ENCODE results near the gene CPNE4.
"Not testable (repeated sequence)": the region's sequence is repeated elsewhere in the genome, so short reads cannot be mapped to it uniquely, and the experiment has no call there.

Gene CPNE4

DNA sequence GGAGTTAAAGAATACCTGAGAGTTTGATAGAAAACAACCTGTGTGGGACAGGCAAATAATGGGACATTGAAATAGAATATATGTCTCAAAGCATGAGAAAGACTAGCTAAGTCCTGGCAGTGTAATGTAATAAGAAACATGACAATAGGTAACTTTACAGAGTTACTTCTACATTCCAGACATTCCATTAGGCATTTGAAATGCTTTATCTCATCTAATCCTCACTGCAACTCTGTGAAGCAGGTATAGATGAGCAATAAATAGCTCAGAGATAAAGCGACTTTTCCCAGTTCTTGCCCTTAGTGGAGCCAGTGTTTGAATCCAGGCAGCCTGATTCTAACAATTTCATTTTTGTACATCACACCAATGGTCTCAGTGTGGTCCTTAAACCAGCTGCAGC lies 76.8 kb downstream of the CPNE4 start:
- no peak for DNase-seq

DNA sequence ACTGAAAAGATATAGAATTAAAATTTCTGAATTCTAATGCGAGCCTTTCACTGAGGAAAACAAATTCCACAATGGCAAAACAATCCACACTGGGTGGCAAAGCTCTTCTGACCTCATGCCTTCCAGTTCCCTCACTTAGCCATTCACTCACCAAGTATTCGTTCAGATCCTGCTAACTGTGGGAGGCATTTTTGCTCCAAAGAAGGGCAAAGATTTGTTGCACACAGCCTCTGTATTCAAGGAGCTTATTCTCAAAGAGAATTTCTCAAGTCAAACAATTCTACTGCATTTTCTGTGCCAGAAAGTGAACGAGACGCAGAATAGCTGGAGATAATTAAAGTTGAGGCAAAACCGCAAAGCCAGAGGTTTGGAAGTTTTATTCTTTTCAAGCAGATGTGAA lies 77.3 kb downstream of the CPNE4 start:
- no peak for DNase-seq

DNA sequence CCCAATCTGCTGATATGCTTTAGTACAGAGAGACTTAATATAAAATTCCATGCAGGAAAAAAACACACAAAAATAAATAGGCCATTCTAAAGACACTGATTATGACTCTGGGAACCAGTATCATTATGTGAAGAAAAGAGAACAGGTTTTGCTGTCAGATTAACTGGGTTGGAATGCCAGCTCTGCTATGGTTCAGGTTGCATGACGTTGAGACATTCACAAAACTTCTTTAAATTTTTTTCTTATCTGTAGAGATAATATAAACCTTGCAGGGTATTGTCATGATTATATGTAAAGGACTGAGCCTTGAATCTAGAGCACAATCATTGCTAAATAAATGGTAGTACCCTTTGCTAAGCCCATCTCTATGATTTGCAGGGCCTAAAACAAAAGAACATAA lies 86.0 kb downstream of the CPNE4 start:
- DNase-seq = no peak

DNA sequence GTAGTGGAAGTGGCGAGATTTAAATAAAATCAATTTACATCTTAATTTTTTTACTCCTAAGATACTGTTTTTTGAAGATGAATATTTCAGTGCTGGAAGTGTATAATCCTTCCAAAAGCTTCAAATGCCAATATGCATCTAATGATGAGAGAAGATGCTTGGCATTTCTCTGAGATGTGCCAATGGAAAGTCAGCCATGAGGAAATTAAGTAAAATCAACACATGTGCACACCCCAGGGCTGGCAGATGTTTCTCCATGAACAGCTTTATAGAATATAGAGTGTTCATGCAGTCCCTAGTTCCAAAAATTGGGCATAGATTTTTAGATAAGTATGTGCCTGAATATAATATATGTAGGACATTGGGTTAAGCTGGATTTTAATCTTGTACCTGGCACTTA lies 90.1 kb downstream of the CPNE4 start:
- no peak for DNase-seq

DNA sequence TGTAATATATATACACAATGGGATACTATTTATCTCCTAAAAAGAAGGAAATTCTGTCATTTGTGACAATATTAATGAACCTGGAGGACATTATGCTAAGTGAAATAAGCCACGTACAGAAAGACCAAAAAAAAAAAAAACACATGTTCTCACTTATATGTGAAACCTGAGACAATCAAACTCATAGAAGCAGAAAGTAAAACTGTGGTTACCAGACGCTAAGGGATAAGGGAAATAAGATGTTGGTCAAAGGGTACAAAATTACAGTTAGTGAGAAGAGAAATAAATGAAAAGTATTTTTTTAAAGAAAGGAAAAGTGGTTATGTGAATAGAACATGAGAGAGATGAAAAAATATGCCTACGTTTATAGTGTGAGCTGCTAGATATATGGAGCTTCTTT lies 101.1 kb downstream of the CPNE4 start:
- no peak for DNase-seq

DNA sequence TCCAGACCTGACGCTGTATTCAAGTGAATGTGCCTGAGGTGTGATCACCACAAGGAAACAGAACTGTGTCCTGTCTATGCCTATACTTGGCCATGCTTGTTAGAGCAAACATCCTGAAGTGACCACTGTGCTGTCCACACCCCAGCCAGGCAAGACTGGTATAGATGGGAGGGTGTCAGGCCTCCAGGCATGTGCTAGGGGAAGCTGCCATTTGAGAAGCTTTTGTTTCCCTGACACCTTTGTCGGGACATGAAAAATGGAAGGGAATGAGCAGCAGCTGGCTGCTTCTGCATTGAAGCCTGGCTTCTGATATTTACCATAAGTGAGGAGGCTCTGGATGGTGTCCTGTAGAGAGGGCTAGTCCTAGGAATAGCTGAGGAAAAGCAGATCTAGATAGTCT lies 106.2 kb downstream of the CPNE4 start:
- no peak for DNase-seq

DNA sequence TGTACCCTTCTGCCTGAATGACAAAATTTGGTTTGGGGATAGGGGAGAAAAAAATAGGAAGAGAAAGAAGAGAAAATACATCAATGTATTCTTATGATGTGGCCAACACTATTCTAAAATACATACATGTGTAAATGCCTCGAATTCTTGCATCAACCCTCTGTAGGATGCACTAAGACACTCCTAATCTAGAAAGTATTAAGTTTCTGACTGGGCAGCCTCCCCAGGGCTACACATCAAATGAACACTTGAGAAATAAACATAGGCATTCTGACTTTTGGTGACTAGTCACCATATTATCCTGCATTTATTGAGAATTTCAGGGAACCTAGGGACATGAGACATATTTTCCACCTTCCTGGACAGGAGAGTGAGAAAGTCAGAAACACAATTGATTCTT lies 109.2 kb downstream of the CPNE4 start:
- DNase-seq = no peak

DNA sequence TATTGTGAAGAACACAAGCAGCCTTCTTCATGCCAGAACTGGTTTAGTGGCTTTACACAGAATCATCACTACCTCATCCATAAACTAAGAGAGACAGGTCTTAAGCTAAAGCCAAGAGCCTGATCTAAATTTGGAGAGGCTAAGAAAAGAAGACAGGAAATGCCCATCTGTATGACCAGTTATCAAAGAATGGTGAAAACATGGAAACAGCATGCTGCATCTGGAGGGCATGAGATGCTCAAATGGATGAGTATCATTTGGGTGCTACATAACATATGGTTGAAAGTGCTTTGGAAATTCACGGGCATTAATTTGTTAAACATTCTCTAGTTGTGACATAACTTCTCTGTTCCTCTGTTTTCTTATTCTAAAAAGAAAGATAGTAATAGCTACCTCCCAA lies 112.5 kb downstream of the CPNE4 start:
- no peak for DNase-seq

DNA sequence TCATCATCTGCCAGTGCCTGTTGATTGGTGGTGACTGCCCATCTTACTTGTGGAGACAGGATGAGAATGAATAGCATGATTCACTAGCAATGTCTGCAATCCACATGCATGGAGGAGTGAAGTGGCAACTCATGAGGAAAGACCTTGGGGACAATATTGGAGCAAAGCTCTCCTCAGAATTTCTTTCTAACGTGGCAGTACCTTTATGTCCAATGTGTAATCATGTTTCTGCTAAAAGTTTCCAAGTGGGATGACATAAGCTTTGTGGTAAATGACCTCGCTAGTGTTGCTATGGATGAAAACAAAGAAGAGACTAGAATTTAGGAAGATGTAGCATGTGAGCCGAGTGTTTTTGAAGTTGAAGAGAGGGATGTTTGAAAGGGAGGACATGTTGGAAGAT lies 117.8 kb downstream of the CPNE4 start:
- DNase-seq = no peak

DNA sequence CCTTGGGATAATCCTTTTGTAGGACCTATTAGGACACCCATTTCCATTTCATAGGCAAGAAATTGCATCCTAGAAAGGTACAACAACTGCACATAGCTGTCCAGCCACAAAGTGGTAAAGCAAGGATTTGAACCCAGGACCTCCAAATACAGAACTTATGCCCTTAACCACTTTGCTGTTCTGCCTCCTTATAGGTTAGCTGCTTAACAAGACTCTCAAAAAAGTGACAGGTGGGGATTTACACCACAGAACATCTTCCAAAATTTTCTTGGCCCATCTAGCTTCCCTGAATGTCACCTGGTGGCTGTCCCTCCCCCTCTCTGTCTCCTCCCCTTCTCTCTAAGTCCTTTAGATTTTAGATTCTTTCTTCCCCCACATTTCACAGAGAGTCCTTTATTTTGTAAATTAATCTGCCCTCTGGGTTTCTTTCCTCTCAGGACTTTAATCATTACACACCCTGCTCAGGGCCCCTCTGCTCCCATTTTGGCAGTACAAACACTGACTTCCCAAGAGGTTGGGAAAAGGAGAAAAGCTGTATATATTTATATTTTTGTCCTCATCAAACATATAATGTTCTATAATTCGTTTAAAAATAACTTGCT lies 120.6 kb downstream of the CPNE4 start:
- DNase-seq = no peak

DNA sequence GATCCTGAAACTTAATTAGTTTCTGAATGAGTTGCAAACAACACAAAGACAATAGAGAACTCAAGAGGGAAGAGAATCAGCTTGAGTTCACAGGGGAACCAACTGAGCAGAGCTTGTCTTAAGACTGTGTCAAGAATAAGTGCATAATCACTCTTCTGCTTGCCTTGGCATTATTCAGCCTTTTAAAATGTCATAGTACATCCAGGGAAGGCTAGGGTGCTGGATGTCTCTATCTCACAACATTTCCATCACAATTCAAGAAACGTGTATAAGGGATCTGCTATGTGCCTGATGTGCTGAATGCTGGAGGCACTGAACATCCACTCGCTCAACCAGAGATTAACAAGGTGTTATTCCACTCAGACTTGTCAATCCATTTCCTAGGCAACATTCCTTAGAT lies 122.6 kb downstream of the CPNE4 start:
- DNase-seq = no peak

DNA sequence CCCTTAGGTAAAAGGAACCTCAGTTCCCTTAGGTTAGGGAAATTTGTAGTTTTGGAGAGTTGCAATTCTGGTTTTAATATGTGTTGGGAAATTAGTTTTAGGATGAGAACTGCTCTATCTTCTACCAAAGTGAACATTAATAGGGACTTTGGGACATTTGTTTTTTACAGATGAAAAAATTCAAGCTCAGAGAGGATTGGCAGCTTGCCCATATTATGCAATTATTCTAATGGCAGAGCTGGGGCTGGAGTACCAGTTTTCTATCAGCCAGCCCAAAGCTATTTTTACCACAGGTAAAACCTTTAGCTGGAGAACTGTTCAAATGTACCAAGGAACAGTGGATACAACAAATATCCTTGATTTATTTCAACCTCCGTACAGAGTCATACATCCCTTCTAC lies 127.0 kb downstream of the CPNE4 start:
- DNase-seq = peak; percentile 28

DNA sequence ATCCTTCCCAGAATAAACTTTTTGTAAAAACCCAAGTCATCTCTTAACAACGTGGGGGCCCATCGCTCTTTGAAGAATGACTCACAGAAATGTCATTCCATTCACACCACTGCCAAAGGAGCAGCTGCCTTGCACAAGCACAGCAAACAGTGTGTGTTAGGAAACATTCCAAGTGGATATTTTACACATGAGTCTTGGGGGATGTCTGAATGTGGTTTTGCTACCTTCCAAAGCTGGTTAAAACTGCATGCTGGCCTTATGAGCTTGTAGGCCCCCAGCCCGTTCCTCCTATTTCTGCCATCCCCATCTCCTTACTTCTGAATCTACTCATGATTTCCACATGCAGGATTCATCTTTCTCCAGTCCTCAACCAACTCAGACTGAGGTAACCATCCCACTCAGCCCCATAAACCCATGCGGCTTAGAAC lies 130.8 kb downstream of the CPNE4 start:
- DNase-seq = no peak

DNA sequence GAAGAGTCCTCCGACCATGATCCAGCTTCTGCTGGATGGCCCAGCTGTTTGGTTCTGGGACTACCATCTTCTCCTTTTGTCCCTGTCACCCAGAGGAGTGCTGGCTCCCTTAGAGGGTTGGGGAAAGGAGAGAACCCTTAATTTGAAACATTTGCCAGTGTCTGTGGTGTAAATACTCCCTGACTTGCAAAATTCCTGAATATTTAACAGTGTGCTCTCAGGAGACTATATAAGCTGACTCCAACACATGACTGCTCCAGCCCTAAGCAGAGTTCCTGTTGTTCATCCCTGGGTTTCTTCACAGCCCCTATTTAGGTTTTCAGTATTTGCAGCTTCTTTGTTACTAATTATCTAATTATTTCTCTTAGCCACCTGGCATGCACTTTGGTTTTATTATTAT lies 133.1 kb downstream of the CPNE4 start:
- no peak for DNase-seq

DNA sequence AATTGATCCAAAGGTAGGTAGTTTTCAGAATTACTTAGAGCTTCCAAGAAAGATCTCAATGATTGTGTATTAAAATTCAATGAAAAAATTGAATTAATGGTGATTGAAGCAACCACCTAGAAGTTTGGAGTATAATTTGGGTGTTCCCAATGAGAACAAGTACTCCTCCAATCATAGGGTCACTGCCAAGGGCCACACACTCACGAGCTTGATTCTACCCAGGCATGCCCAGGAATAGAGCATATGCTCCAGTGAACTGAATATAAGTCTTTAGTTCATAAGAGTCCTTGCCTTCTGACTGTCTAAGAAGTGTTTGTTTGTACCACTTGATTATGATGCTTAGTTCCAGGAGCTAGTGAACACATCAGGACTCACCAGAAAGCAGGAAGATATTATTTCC lies 133.9 kb downstream of the CPNE4 start:
- DNase-seq = no peak

DNA sequence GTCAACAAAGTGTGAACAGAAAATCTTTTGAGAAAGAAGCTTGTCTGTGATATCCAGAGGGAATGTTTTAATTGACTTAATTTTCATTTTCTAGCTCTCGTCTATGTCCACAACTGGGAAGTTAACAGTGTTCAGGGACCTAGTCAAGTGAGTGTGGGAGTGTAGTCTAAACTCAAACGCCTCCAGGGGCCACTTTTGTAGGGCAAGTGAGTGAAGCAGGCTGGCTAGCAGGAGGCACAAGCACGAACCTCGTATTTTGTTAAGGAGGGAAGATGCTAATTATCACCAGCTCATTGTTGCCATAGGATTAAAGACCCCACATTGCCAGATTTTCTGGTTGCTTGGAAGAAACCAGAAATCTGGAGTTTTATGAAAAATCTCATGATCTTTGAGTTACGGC lies 135.8 kb downstream of the CPNE4 start:
- DNase-seq = no peak

DNA sequence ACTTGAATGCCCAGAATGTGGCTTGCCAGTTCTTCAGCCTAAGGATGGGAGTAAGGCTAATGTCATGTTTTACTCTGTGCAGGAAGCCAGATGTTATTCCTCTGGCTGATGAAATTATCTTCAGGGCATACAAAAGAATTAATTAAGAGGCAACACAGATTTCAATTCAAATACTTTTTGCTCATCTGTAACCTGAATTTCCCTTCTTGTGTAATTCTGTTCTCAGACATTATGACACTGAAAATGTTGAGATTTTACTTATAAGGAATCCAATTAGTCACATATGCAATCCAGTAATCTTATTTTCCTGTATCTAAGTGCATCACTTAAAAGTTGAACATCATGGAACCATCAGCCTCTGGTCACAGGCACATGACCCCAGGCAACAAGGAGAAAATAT lies 136.5 kb downstream of the CPNE4 start:
- DNase-seq = no peak

DNA sequence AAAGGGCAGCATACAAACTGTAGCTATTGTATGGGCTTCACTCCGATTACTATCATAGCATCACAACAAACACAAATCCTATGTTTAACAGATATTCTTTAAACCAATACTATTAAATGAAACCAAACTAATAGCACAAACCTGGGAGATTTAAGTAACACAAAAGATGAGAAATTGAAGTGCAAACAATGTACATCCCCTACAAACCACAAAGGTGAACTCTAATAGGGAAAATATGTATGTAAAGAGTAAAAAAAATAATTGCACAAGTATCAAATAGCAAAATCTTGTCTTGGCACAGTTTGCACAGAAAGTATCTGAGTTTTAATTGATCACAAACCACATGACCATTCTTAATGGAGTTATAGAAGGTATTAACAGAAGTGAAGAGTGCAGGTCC lies 138.5 kb downstream of the CPNE4 start:
- no peak for DNase-seq

DNA sequence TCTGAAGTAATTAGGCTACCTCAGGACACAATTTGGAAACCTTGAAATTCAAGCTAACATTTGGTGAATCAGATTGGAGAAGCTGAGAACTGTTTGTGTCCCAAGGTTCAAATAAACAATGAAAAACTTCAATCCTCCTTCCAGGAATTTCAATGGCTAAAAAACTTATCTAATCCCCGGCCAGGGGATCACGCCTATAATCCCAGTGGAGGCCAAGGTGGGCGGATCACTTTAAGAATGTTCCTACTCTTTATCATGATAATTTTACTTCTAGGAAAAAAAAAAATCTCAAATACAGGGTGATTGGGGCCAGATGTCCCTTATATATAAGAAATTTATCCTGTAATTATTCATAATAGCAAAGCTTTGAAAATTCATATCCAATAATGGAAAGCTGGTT lies 139.0 kb downstream of the CPNE4 start:
- no peak for DNase-seq

DNA sequence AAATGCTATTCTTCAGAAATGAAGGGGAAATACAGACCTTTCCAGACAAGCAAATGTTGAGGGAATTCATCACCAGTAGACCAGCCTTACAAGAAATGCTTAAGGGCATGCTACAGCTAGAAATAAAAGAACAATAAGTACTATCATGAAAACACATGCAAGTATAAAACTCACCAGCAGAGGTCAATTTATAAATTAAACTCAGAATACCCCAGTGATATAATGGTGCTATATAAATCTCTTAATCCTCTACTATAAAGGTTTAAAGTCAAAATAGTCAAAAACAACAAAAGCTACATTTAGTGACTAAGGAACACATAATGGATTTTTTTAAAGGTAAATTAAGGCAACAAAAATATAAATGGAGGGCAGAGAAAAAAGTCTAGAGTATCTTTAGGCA lies 142.5 kb downstream of the CPNE4 start:
- no peak for DNase-seq

DNA sequence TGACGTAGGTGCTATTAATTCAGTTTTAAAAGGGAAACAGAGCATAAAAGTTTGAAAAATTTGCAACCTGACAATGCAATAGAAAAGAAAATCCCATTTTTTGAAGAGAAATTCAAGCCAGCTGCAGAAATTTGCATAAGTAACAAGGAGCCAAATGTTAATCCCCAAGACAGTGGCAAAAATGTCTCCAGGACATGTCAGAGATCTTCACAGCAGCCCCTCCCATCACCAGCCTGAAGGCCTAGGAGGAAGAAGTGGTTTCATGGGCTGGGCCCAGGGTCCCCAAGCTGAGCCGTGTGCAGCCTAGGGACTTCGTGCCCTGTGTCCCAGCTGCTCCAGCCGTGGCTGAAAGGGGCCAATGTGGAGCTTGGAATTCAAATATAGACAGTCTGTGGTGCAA lies 148.9 kb downstream of the CPNE4 start:
- not testable (repeated sequence) for DNase-seq

DNA sequence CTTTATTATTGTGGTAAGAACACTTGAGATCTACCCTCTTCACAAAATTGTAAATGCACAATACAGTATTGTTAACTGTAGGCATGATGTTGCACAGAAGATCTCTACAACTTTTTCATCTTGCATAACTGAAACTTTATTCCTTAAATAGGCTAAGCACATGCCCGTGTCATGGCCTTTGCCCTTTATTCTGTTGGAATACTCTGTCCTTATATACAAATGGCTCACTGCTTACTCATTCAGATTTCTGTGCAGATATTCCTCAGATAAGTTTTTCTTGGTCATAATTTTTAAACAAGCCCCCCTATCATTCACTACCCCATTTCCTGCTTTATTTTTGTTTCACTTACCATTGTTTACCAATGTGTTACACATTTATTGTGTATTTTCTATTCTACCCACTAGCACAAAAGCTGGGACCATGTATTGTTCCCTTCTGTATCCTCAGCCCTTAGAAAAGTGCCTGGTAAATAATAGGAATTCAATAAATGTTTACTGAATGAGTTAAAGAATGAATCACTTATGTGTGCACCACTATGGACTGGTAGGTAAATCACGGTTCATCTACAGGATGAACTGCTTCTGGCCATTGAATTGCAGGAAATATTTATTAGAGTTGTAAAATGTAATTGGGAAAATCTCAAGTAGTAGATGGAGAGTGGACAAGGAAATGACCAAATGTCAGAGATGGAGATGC lies 151.0 kb downstream of the CPNE4 start:
- no peak for DNase-seq

DNA sequence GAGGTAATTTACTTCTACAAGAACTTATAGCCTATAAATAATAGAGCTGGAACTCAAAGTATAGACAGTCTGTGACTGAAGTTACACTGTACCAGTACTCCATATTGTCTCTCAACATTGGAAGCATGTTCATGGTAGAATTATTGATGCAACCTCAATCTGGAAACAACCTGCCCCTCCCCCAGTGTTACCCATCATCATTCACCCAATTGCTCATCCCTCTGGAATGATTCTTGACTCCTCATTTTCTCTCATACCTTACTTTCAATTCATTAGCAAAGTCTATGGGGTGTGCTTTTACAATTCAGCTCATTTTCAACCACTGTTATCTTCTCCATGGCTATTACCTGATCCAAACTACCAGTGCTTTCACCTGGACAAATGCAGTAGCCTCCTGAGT lies 151.7 kb downstream of the CPNE4 start:
- DNase-seq = no peak

DNA sequence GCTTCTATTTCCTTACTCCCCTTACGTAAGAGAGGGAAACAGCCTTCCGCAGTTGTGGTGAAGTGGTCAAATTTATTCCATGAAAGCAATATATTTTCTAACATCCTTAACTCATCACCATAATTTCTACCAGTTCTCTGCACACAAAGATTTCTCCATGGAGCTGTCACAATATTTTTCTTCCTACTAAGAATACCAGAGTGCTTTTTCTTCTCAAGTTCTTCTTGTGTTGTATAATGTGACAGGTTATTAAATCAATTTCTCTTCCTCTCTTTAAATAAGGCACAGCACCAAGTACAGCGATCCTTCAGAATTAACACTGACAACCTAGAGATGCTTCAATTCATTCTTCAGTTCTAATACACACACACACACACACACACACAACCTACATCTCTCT lies 153.0 kb downstream of the CPNE4 start:
- DNase-seq = no peak

DNA sequence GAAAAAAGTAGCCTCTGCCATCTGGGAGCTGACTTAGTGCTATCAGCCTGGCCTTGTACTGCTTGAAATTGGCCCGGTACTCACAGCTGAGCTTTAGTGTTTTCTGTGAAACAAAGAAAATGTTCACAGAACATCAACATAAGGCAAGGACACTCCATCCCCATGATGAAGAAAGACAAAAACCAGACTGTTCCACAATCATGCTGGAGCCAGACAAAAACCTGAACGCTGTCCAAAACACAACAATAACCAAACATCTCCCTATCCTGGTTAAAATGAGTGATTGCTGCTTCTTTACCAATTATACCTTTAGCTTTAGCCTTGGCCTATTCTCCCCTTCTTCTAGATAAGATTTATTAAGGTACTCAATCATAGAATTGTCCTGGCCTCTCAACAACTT lies 153.9 kb downstream of the CPNE4 start:
- no peak for DNase-seq

Data from NCI-H2227 treated with DMSO at 0.1 percent for 48 hours (cell line).